HG03159 (cell line): ENCODE results near the gene PRR22.
"Not testable (repeated sequence)": the region's sequence is repeated elsewhere in the genome, so short reads cannot be mapped to it uniquely, and the experiment has no call there.

Experiments used
- ATAC-seq: cut with Tn5 transposase; IDR thresholded peaks from one replicate; pipeline ENCODE4 v1.9.1; 2021; ENCODE audit warnings: mild to moderate bottlenecking, moderate library complexity; ENCODE audit not compliant: unreplicated experiment

PRR22 gene

DNA sequence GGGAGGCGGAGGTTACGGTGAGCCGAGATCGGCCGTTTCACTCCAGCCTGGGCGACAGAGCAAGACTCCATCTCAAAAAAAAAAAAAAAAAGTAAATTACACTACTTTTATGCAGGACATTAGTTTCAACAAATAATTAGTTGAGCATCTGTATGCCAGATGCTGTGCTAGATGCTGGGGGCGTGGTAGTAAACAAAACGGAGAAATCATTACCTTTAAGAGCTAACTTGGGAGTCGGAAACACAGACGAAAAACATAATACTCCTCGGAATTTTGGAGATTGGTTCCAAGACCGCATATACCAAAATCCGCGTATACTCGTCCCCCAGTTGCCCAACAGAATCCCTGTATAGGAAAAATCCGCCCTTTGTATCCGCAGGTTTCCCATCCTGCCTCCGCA lies 7.7 kb upstream of the PRR22 start:
- no peak for ATAC-seq

DNA sequence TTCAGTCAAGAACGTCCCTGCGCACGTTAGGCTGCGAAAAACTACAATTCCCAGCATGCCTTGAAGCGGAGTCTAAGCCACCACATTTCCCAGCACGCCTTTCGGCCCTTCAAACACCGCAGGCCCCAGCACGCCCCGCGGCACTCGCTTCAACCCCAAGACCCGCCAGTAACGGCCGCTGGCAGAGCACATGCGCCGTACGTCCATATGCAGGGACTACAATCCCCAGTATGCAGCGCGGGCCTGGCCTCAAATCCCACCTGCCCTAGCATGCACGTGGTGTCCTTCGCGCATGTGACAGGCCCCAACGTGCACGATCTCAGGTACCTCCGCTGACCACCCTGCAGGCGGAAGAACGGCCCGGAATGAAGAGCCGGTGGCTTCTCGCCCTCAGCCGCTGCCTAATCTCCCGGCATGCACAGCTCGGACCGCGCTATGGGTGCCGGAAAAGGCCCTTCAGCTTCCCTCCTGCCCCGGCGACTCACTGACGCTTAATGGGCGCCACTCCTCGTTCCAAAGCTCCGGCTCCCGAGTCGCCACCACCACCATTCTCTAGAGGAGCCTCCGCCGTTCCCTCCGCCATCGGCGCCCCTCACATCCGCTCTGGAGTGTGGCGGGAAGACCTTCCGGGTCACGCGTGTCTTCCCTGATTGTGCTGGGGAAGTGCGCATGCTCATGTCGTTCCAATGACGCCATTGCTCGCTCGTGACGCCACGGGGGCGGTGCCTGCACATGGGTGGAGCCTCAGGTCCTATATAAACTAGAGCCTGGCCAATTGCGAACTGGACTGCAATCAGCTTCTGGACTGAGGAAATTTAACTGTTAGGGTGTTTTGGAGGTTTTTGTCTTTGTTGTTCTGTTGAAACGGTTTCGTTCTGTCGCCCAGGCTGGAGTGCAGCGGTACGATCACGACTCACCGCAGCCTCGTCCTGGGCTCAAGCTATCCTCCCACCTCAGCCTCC lies 6.3 kb upstream of the PRR22 start, which contains the start of gene DUS3L:
Gene DUS3L, minus strand, starts transcription at position 605 of the 962 bp plus-strand sequence. Its CDS starts 22 bp downstream, at position 583.
- ATAC-seq: peak; percentile 86

- no peak for ATAC-seq
These were observed 5.5 kb upstream of the PRR22 start for GRCh38 chr19:5789886-5790558.

DNA sequence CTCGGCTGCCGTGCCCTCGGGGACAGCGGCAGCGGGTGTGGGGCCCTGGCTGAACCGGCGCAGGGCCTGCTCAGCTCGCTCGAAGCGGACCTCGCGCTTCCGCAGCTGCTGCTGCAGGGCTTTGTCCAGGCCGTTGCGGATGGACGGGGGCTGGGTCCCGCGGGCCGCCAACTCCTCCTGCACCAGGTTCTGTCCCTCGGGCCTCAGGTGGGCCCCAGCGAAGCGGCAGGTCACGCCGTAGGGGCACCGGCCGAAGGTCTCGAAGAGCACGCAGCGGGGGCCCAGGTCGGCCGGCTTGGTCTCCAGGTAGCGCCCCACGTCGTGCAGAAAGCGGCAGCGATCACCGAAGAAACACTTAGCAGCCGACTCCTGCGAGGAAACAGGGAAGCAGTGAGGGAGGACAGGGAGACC lies 4.8 kb upstream of the PRR22 start:
- ATAC-seq: no peak

- ATAC-seq: no peak
These were observed 3.9 kb upstream of the PRR22 start for GRCh38 chr19:5788422-5788821.

GRCh38 chr19:5787409-5788182 lies 3.0 kb upstream of the PRR22 start:
- no peak for ATAC-seq

- no peak for ATAC-seq
These were observed 2.3 kb upstream of the PRR22 start for GRCh38 chr19:5786593-5787408.

DNA sequence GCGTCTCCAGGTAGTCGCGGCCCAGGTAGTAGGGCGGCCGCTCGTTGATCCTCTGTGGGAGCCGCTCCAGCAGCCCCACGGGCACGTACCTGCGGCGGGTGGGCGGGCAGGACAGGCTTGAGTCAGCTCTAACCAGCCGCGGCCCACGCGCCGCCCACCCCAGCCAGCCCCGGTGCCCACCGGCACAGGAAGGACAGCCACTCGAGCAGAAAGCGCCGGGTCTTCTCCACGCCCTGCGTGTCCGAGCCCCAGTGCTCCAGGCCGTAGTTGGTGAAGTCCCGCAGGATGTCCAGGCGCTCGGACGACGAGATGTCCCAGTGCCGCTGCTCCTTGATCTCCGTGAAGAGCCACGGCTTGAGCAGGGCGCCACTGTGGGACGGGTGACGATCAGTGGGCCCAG lies 877 bp upstream of the PRR22 start:
- no peak for ATAC-seq

DNA sequence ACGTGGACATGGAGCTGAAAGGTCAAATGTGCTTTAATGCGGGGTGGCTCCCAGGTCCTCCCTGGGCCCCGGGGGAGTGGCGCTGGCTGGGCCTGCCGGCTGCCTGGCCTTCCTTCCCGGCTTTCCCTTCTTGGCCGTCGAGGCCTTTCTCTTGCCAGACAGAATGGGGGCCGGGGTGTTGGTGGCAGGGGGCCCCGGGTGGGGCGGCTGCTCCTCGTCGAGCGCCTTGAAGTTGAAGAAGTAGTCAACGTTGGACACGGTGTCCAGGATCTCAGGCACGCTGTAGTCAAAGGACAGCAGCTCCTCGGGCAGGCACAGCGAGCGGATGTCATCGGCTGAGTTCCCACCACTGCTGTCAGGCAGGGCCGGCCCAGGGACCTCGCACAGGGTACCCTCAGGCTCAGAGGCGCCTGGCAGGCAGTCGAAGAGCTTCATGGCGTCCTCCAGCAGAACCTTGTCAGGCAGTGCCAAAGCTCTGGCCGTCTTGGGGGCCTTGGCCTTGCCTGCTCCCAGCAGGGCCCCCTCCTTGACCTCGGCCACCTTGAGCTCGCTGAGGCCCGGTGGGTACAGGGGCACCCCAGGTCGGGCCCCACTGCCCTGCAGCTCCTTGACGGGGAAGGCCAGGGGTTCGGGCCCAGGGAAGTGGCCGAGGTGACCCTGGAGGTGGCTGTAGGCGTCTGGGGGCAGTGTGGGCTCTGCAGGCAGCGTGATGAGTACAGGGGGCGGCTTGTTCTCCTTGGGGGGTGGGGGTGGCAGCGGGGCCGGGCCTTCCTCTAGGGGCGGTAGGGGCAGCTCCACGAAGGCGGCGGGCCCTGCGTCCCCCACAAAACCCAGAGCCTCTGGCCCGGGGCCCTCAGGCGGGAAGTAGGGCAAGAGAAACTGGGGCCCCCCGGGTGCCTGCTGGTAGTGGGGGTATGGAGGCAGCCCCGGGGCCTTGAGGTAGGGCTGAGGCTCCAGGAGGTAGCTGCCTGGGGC lies 1.3 kb downstream of the PRR22 start:
- ATAC-seq: no peak

- ATAC-seq: no peak
These were observed 2.2 kb downstream of the PRR22 start for GRCh38 chr19:5782322-5782721.

GRCh38 chr19:5780916-5781315 lies 3.6 kb downstream of the PRR22 start:
- not testable (repeated sequence) for ATAC-seq

GRCh38 chr19:5778402-5778801 lies 6.1 kb downstream of the PRR22 start:
- ATAC-seq: no peak

GRCh38 chr19:5775668-5776309 lies 8.8 kb downstream of the PRR22 start:
- no peak for ATAC-seq

GRCh38 chr19:5774921-5775320 lies 9.6 kb downstream of the PRR22 start:
- no peak for ATAC-seq

GRCh38 chr19:5773276-5773675 lies 11.3 kb downstream of the PRR22 start:
- no peak for ATAC-seq

- no peak for ATAC-seq
These were observed 12.1 kb downstream of the PRR22 start for GRCh38 chr19:5772416-5772815.

DNA sequence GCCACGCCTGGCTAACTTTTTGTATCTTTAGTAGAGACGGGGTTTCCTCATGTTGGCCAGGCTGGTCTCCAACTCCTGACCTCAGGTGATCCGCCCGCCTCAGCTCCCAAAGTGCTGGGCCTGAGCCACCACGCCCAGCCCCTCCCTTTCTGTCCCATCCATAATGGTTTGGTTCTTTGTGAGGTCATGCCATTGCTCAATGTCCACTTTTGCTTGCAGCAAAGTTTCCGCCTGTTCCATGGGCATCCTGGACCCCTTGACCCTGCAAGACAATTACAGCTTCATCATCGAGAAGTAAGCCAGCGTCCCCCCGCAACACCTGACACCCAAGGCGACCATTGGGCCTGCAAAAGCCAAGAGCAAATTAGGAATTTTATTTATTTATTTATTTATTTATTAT lies 16.6 kb downstream of the PRR22 start:
- no peak for ATAC-seq

DNA sequence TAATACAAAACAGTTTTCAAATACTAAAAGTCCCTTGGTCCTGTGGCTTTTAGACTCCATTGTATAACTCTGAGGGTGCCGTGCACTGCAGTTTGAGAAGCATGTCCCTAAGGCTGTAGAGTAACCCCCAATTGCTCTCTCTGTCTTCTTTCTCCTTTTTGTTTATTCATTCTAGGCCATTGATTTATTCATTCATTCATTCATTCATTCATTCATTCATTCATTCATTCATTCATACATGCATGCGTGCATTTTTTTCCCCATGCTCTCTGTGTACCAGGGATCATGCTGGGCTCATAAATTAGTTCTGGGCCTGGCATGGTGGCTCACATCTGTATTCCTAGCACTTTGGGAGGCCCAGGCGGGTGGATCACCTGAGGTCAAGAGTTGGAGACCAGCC lies 19.3 kb downstream of the PRR22 start:
- ATAC-seq: no peak
